GM19240 (cell line): ENCODE results near the gene PLS3.
"Not testable (repeated sequence)": the region's sequence is repeated elsewhere in the genome, so short reads cannot be mapped to it uniquely, and the experiment has no call there.

Experiments
- DNase-seq: peaks from one replicate; pipeline ENCODE4 v3.0.0; 2011; ENCODE audit warnings: low spot score; ENCODE audit not compliant: insufficient read length

Gene PLS3

GRCh38 chrX:115603534-115604074 lies 42.6 kb downstream of the PLS3 start:
- DNase-seq = no peak

- DNase-seq = no peak
Measured at GRCh38 chrX:115606861-115607260, 45.9 kb downstream of the PLS3 start.

- no peak for DNase-seq
Measured at GRCh38 chrX:115609621-115610020, 48.6 kb downstream of the PLS3 start.

- DNase-seq = peak; percentile 17
Measured at GRCh38 chrX:115616943-115617563, 56.1 kb downstream of the PLS3 start.

GRCh38 chrX:115622534-115622933 lies 61.6 kb downstream of the PLS3 start:
- no peak for DNase-seq

- no peak for DNase-seq
Measured at GRCh38 chrX:115624916-115625315, 63.9 kb downstream of the PLS3 start.

- DNase-seq = no peak
Measured at GRCh38 chrX:115625572-115626301, 64.8 kb downstream of the PLS3 start.

- no peak for DNase-seq
Measured at GRCh38 chrX:115630204-115630603, 69.2 kb downstream of the PLS3 start.

- no peak for DNase-seq
Measured at GRCh38 chrX:115632455-115632854, 71.5 kb downstream of the PLS3 start.

GRCh38 chrX:115633397-115633796 lies 72.4 kb downstream of the PLS3 start:
- DNase-seq = not testable (repeated sequence)

- no peak for DNase-seq
Measured at GRCh38 chrX:115639334-115639880, 78.4 kb downstream of the PLS3 start.

GRCh38 chrX:115642311-115642710 lies 81.3 kb downstream of the PLS3 start:
- DNase-seq = no peak

- DNase-seq = no peak
Measured at GRCh38 chrX:115642895-115643530, 82.0 kb downstream of the PLS3 start.

- not testable (repeated sequence) for DNase-seq
Measured at GRCh38 chrX:115644397-115644796, 83.4 kb downstream of the PLS3 start.

GRCh38 chrX:115649461-115650063 lies 88.6 kb downstream of the PLS3 start:
- no peak for DNase-seq

- no peak for DNase-seq
Measured at GRCh38 chrX:115650449-115650848, 89.5 kb downstream of the PLS3 start.

GRCh38 chrX:115650916-115651315 lies 89.9 kb downstream of the PLS3 start:
- DNase-seq = no peak

- no peak for DNase-seq
Measured at GRCh38 chrX:115652221-115652620, 91.2 kb downstream of the PLS3 start.

GRCh38 chrX:115665122-115665521 lies 104.1 kb downstream of the PLS3 start:
- DNase-seq = no peak

GRCh38 chrX:115679460-115679859 lies 118.5 kb downstream of the PLS3 start:
- no peak for DNase-seq

GRCh38 chrX:115687595-115687994 lies 126.6 kb downstream of the PLS3 start:
- no peak for DNase-seq

- no peak for DNase-seq
Measured at GRCh38 chrX:115689931-115690330, 129.0 kb downstream of the PLS3 start.
